Keratinocyte (primary cell): Measurements from ENCODE around the gene KAZALD1.

Experiments
- EZH2 ChIP-seq: IDR thresholded peaks from one replicate; pipeline ENCODE4 v1.6.1; 2012; ENCODE audit warnings: inconsistent platforms, mild to moderate bottlenecking, low read length, moderate library complexity
- TF ChIP-seq, protein P1 (sequence below), 3 experiments: IDR thresholded peaks in 1 of 3; conservative IDR thresholded peaks in 1 of 3; optimal IDR thresholded peaks in 1 of 3; 2 replicates in 2 of 3; 3 replicates in 1 of 3; pipeline versions ENCODE3 to v1.5.1; 2011; ENCODE audit warnings: low read length in 3 of 3, mild to moderate bottlenecking in 3 of 3, moderate library complexity in 2 of 3, control low read depth in 1 of 3, inconsistent platforms in 1 of 3; ENCODE audit not compliant: insufficient read depth in 2 of 3; ENCODE audit errors: extremely low read depth in 1 of 3

DNA sequence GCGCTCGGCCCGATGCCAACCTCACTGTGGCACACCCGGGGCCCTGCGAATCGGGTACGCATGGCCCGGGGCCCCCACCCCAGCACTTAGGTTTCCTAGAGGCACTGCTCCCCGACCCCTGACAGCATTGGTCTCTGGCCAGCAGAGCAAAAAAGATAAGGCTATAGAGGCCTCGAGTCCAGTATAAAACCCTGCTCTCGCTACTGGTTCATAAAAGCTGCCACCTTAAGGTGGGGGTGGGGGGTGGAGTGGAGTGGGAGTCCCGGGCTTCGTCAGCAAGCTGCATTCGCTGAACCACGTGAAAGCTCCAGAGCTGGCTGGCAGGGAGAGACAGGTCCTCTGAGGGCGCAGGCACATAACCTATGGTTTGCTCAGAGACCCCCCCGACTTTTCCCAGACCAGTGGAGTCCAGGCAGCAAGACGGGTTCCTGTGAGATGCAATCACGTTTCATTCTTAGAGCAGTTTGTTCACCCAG lies 1.3 kb downstream of the KAZALD1 start:
- TF ChIP-seq, protein P1, sequence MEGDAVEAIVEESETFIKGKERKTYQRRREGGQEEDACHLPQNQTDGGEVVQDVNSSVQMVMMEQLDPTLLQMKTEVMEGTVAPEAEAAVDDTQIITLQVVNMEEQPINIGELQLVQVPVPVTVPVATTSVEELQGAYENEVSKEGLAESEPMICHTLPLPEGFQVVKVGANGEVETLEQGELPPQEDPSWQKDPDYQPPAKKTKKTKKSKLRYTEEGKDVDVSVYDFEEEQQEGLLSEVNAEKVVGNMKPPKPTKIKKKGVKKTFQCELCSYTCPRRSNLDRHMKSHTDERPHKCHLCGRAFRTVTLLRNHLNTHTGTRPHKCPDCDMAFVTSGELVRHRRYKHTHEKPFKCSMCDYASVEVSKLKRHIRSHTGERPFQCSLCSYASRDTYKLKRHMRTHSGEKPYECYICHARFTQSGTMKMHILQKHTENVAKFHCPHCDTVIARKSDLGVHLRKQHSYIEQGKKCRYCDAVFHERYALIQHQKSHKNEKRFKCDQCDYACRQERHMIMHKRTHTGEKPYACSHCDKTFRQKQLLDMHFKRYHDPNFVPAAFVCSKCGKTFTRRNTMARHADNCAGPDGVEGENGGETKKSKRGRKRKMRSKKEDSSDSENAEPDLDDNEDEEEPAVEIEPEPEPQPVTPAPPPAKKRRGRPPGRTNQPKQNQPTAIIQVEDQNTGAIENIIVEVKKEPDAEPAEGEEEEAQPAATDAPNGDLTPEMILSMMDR (optimal IDR thresholded peaks at IDR 0.05 in 1 of 3, IDR thresholded peaks at IDR 0.05 in 1 of 3, conservative IDR thresholded peaks at IDR 0.05 in 1 of 3; ENCODE audit: extremely low read depth in 1 of 3, insufficient read depth in 2 of 3, low read length in 3 of 3), result no peak
- TF ChIP-seq EZH2, result peak; percentile 42
